IMR-90 (cell line): ENCODE data around the gene TRIM46. TPM values are rescaled to one million over a fixed set of nuclear protein-coding genes. Genes with fewer than 3 reads are reported as not detected.

Experiments used
- ATAC-seq: fragments of 200-7000 bp; cut with Tn5 transposase; 2 replicates; pipeline ENCODE4 v1.9.1; 2020; ENCODE audit warnings: low read depth, mild to moderate bottlenecking, moderate library complexity
- BruUV-seq: library from RNA; stranded (reverse); fragments of 400-500 nt; replicated peaks from 2 replicates; lab custom pipeline; 2021; lab: Mats Ljungman, UMichigan
- CTCF ChIA-PET: fragments of 300-600 bp; formaldehyde crosslinking; extraction: SDS; loops from one replicate; lab custom pipeline; 2021; ENCODE audit warnings: antibody characterized with exemption; lab: Yijun Ruan, JAX
- POLR2A ChIA-PET: fragments of 300-600 bp; sonication (Branson Sonifier 250); formaldehyde crosslinking; loops from one replicate; lab custom pipeline; 2022; ENCODE audit warnings: antibody characterized with exemption; ENCODE audit not compliant: unreplicated experiment; lab: Charles Lee
- DNase-seq: peaks from one replicate; pipeline ENCODE4 v3.0.0; 2013
- H2AFZ ChIP-seq: replicated peaks from 2 replicates; pipeline ENCODE3; 2013; ENCODE audit warnings: low read length, mild to moderate bottlenecking; ENCODE audit not compliant: poor library complexity
- H2AK5ac ChIP-seq: 2 replicates; pipeline ENCODE4 v1.6.1; 2013; ENCODE audit warnings: low read depth, low read length, inconsistent platforms
- H2AK9ac ChIP-seq: replicated peaks from 2 replicates; pipeline ENCODE3; 2013; ENCODE audit warnings: mild to moderate bottlenecking, low read depth, low read length, moderate library complexity; ENCODE audit not compliant: poor library complexity
- H2BK120ac ChIP-seq: 2 replicates; pipeline ENCODE4 v1.6.1; 2013; ENCODE audit warnings: low read depth, low read length, inconsistent platforms
- H2BK15ac ChIP-seq: 3 replicates; pipeline ENCODE4 v1.6.1; 2013; ENCODE audit warnings: low read depth, low read length, inconsistent platforms
- H2BK20ac ChIP-seq: 2 replicates; pipeline ENCODE4 v1.6.1; 2013; ENCODE audit warnings: low read depth, mild to moderate bottlenecking, inconsistent platforms, low read length, moderate library complexity
- H2BK5ac ChIP-seq: 2 replicates; pipeline ENCODE4 v1.6.1; 2013; ENCODE audit warnings: mild to moderate bottlenecking, low read depth, low read length, inconsistent platforms; ENCODE audit not compliant: poor library complexity, severe bottlenecking
- H3K14ac ChIP-seq: replicated peaks from 2 replicates; pipeline ENCODE4 v1.6.1; 2013; ENCODE audit warnings: low read depth, low read length, inconsistent platforms
- H3K18ac ChIP-seq: 2 replicates; pipeline ENCODE4 v1.6.1; 2013; ENCODE audit warnings: low read depth, low read length, control low read depth
- H3K23ac ChIP-seq: 2 replicates; pipeline ENCODE4 v1.6.1; 2013; ENCODE audit warnings: low read depth, low read length, inconsistent platforms
- H3K27ac ChIP-seq: 2 replicates; pipeline ENCODE4 v1.5.1; 2013; ENCODE audit warnings: mild to moderate bottlenecking, control low read depth, low read length; ENCODE audit not compliant: insufficient read depth
- H3K27me3 ChIP-seq: 2 replicates; pipeline ENCODE4 v1.6.1; 2013; ENCODE audit warnings: low read length; ENCODE audit not compliant: control insufficient read depth, insufficient read depth
- H3K36me3 ChIP-seq: 2 replicates; pipeline ENCODE4 v1.6.1; 2013; ENCODE audit warnings: low read length, mixed read lengths; ENCODE audit not compliant: control insufficient read depth, insufficient read depth
- H3K4ac ChIP-seq: 2 replicates; pipeline ENCODE4 v1.6.1; 2013; ENCODE audit warnings: low read depth, low read length, inconsistent platforms
- H3K4me1 ChIP-seq: 2 replicates; pipeline ENCODE4 v1.6.1; 2013; ENCODE audit warnings: low read length, mixed read lengths; ENCODE audit not compliant: control insufficient read depth, insufficient read depth
- H3K4me2 ChIP-seq: 2 replicates; pipeline ENCODE4 v1.6.1; 2013; ENCODE audit warnings: low read depth, mild to moderate bottlenecking, control low read depth, low read length, moderate library complexity
- H3K4me3 ChIP-seq: 2 replicates; pipeline ENCODE4 v1.5.1; 2013; ENCODE audit warnings: low read depth, mild to moderate bottlenecking, control low read depth, low read length, moderate library complexity; ENCODE audit not compliant: insufficient read depth
- H3K56ac ChIP-seq: 2 replicates; pipeline ENCODE4 v1.6.1; 2013; ENCODE audit warnings: low read length, inconsistent platforms; ENCODE audit not compliant: insufficient read depth; ENCODE audit errors: extremely low read depth
- H3K79me1 ChIP-seq, 2 experiments: 2 replicates each; pipeline ENCODE4 v1.6.1; 2013; ENCODE audit warnings: low read length in 2 of 2, inconsistent platforms in 1 of 2, low read depth in 1 of 2
- H3K9ac ChIP-seq: 2 replicates; pipeline ENCODE4 v1.6.1; 2013; ENCODE audit warnings: low read depth, low read length, control low read depth
- H3K9me1 ChIP-seq: 2 replicates; pipeline ENCODE4 v1.6.1; 2013; ENCODE audit warnings: low read length, inconsistent platforms; ENCODE audit not compliant: insufficient read depth
- H3K9me3 ChIP-seq: 2 replicates; pipeline ENCODE4 v1.6.1; 2013; ENCODE audit warnings: low read length; ENCODE audit not compliant: control insufficient read depth, insufficient read depth
- H4K20me1 ChIP-seq: 2 replicates; pipeline ENCODE4 v1.6.1; 2013; ENCODE audit warnings: low read length, inconsistent platforms; ENCODE audit not compliant: insufficient read depth
- H4K5ac ChIP-seq: 2 replicates; pipeline ENCODE4 v1.6.1; 2013; ENCODE audit warnings: mild to moderate bottlenecking, low read depth, low read length, control low read depth
- H4K8ac ChIP-seq, 2 experiments: 2 replicates each; pipeline ENCODE4 v1.6.1; 2013; ENCODE audit warnings: low read depth in 2 of 2, low read length in 2 of 2, control low read depth in 1 of 2, inconsistent platforms in 1 of 2
- H4K91ac ChIP-seq: 2 replicates; pipeline ENCODE4 v1.6.1; 2013; ENCODE audit warnings: low read depth, low read length, inconsistent platforms; ENCODE audit not compliant: insufficient read depth
- CTCF ChIP-seq: conservative IDR thresholded peaks from 2 replicates; pipeline ENCODE4 v1.5.1; 2012; ENCODE audit warnings: mild to moderate bottlenecking, low read depth, low read length, improper control_type of control experiment
- FOS ChIP-seq: fragments of 150-350 bp; IDR thresholded peaks from 2 replicates; pipeline ENCODE4 v1.6.1; 2016; ENCODE audit warnings: low read depth, low read length
- MAZ ChIP-seq: IDR thresholded peaks from 2 replicates; pipeline ENCODE4 v1.6.1; 2012; ENCODE audit warnings: low read depth, mild to moderate bottlenecking, low read length, improper control_type of control experiment, moderate library complexity, borderline replicate concordance
- NFE2L2 ChIP-seq: fragments of 150-350 bp; IDR thresholded peaks from 2 replicates; pipeline ENCODE4 v1.6.1; 2016; ENCODE audit warnings: low read depth, mild to moderate bottlenecking, low read length
- RFX5 ChIP-seq: IDR thresholded peaks from 2 replicates; pipeline ENCODE4 v1.8.0; 2012; ENCODE audit warnings: low read depth, mild to moderate bottlenecking, low read length, moderate library complexity
- USF2 ChIP-seq: fragments of 150-350 bp; IDR thresholded peaks from 2 replicates; pipeline ENCODE4 v1.6.1; 2017; ENCODE audit warnings: mild to moderate bottlenecking, antibody characterized with exemption, low read length, low read depth
- WGBS, 2 experiments: methylation state at CpG; one replicate each; pipeline versions ENCODE4 v1.1.5 to v1.1.7; 2013; ENCODE audit warnings: missing lambda C conversion rate in 2 of 2; ENCODE audit not compliant: insufficient read length in 1 of 2; ENCODE audit errors: extremely low coverage in 2 of 2; 5-methylcytosine and 5-hydroxymethylcytosine counted together
- dilution Hi-C: fragments of 300-500 bp; cut with HindIII; formaldehyde crosslinking; loops from one replicate; pipeline ENCODE4 v1.14.3; 2018; ENCODE audit warnings: low sequenced_read_pairs; ENCODE audit not compliant: unreplicated experiment
- in situ Hi-C: fragments of 300-500 bp; cut with MboI; formaldehyde crosslinking; loops from 3 replicates; pipeline ENCODE4 v1.14.3; 2019; ENCODE audit warnings: low sequenced_read_pairs, inconsistent platforms, mixed read lengths
- intact Hi-C: fragments of 100-400 bp; cut with micrococcal nuclease; formaldehyde crosslinking; loops from 2 replicates; pipeline ENCODE4 v1.10.0; 2022
- polyA plus RNA-seq, 3 experiments: library from polyadenylated mRNA; depleted of rRNA; stranded (reverse); fragments of >200 nt; gene quantifications; 2 replicates each; pipeline ENCODE4 v1.2.3, GENCODE V29; 2012; ENCODE audit warnings: low replicate concordance in 1 of 3
- total RNA-seq: library from RNA; depleted of rRNA; stranded (reverse); fragments of >200 nt; gene quantifications from 2 replicates; pipeline ENCODE4 v1.2.3, GENCODE V29; 2012

TRIM46 gene
- total and polyA plus RNA-seq, 2 of the 4 experiments (the other 2 are of a cell fraction) = 2.3 to 6.2 TPM

GRCh38 chr1:155137154-155137949 lies 36.3 kb upstream of the TRIM46 start:
- Histone ChIP-seq H2AK5ac (no peak overlapping the region), H2BK120ac (no peak overlapping the region), H2BK15ac (no peak overlapping the region), H3K9me1 (peaks cover 20% of the 10 kb centered on the region; the same call in 1 of the 2 replicates), H3K18ac (no peak overlapping the region), H3K9ac (peak overlapping the region; percentile 21; the same call in 1 of the 2 replicates), H3K4me1 (peaks cover 8% of the 10 kb centered on the region; the same call in 1 of the 2 replicates), H4K5ac (0 out of 2 replicates have a peak overlapping the region, but pooled peaks have one; percentile 20), H3K9me3 (no peaks in the 10 kb centered on the region), H4K91ac (no peak overlapping the region), H4K20me1 (no peaks in the 10 kb centered on the region), H3K4me2 (peak overlapping the region; percentile 66; the same call in 1 of the 2 replicates), H2BK20ac (no peak overlapping the region), H2AK9ac (no peak overlapping the region), H3K36me3 (peaks cover 7% of the 10 kb centered on the region), H3K56ac (no peak overlapping the region), H3K14ac (no peak overlapping the region), H3K79me1 (peaks cover 23 to 44% of the 10 kb centered on the region in 2 experiments), H2AFZ (no peak overlapping the region), H3K27ac (no peak overlapping the region; the same call in 1 of the 2 replicates), H3K23ac (no peak overlapping the region), H4K8ac (peak overlapping the region in 1 of 2 experiments; percentile 45; a peak in 2 of 4 replicates), H3K27me3 (peaks cover 2% of the 10 kb centered on the region; the same call in 1 of the 2 replicates), H3K4ac (no peak overlapping the region), H3K4me3 (peak overlapping the region; percentile 5; the same call in 1 of the 2 replicates), H2BK5ac (no peak overlapping the region)
- BruUV-seq = no TSS peak
- POLR2A ChIA-PET = interaction anchor here (0.6 to 0.7 kb wide), 2 partner anchors 7 to 135 kb away, joined by 3 to 10 read pairs; partner anchors contain the start of gene CLK2
- WGBS, 2 experiments = no CpG with 5 or more reads among the region's 6 CpGs
- intact Hi-C loops (no loop called here), dilution Hi-C loops (no loop called here), in situ Hi-C loops (no loop called here)
- no peak for TF ChIP-seq MAZ
- TF ChIP-seq CTCF = no peak
- no peak for TF ChIP-seq RFX5
- no peak for TF ChIP-seq FOS
- TF ChIP-seq USF2 = no peak
- no peak for TF ChIP-seq NFE2L2
- ATAC-seq (no peak), DNase-seq (no peak)
- CTCF ChIA-PET = interaction anchor here (0.6 to 1.1 kb wide), 3 partner anchors 17 to 52 kb away, joined by 3 to 5 read pairs (median 4); no protein-coding TSS in a partner anchor
